PFSK-1 (cell line): ENCODE data around the gene PISD.

Source experiments
- FOXP2 ChIP-seq: optimal IDR thresholded peaks from 2 replicates; pipeline ENCODE3; 2011; ENCODE audit warnings: borderline replicate concordance, control low read depth, inconsistent platforms; ENCODE audit not compliant: insufficient read depth; ENCODE audit errors: extremely low read length, extremely low read depth
- POLR2AphosphoS5 ChIP-seq: IDR thresholded peaks from 2 replicates; pipeline ENCODE4 v1.6.1; 2012; ENCODE audit warnings: low read depth, mild to moderate bottlenecking, control low read depth, low read length, moderate library complexity
- REST ChIP-seq, 2 experiments: IDR thresholded peaks; 2 replicates each; pipeline versions ENCODE4 v1.6.1 to v1.8.0; 2011 to 2012; ENCODE audit warnings: low read depth in 2 of 2, low read length in 2 of 2, control low read depth in 1 of 2, inconsistent platforms in 1 of 2, mild to moderate bottlenecking in 1 of 2, moderate library complexity in 1 of 2; ENCODE audit not compliant: insufficient read depth in 1 of 2
- SIN3A ChIP-seq: IDR thresholded peaks from 2 replicates; pipeline ENCODE4 v1.6.1; 2012; ENCODE audit warnings: mild to moderate bottlenecking, low read length, moderate library complexity, borderline replicate concordance; ENCODE audit not compliant: insufficient read depth
- TAF1 ChIP-seq: IDR thresholded peaks from 2 replicates; pipeline ENCODE4 v1.6.1; 2012; ENCODE audit warnings: low read length, control low read depth, borderline replicate concordance; ENCODE audit not compliant: insufficient read depth

The PISD gene

GRCh38 chr22:31625257-31625640, 36.8 kb downstream of the PISD start:
- TF ChIP-seq SIN3A (no peak), FOXP2 (no peak), POLR2AphosphoS5 (no peak), REST (IDR thresholded peaks at IDR 0.05; ENCODE audit: insufficient read depth in 1 of 2, low read depth in 2 of 2, low read length in 2 of 2) (no peak), TAF1 (no peak)

GRCh38 chr22:31623592-31624304, 38.3 kb downstream of the PISD start:
- no peak for TF ChIP-seq POLR2AphosphoS5
- TF ChIP-seq REST (IDR thresholded peaks at IDR 0.05; ENCODE audit: insufficient read depth in 1 of 2, low read depth in 2 of 2, low read length in 2 of 2) = no peak
- TF ChIP-seq TAF1 = no peak
- TF ChIP-seq SIN3A = no peak
- no peak for TF ChIP-seq FOXP2

GRCh38 chr22:31622980-31623379, 39.0 kb downstream of the PISD start:
- TF ChIP-seq SIN3A (no peak), REST (IDR thresholded peaks at IDR 0.05; ENCODE audit: insufficient read depth in 1 of 2, low read depth in 2 of 2, low read length in 2 of 2) (no peak), POLR2AphosphoS5 (no peak), FOXP2 (no peak), TAF1 (no peak)

GRCh38 chr22:31621507-31622124, 40.4 kb downstream of the PISD start:
- TF ChIP-seq REST (IDR thresholded peaks at IDR 0.05; ENCODE audit: insufficient read depth in 1 of 2, low read depth in 2 of 2, low read length in 2 of 2) (no peak), TAF1 (no peak), POLR2AphosphoS5 (no peak), FOXP2 (no peak), SIN3A (no peak)
